Skin epidermis (tissue), 12 donors: ENCODE results near the gene ZNF407.

Experiments used
- H3K27ac ChIP-seq, 21 experiments: fragments of 200-600 bp; sonication (generic) in 11 of 21; one replicate each; pipeline ENCODE4 v1.5.0; 2020; ENCODE audit warnings: mild to moderate bottlenecking in 3 of 21, inconsistent platforms in 2 of 21, moderate library complexity in 2 of 21
- H3K4me3 ChIP-seq, 7 experiments: fragments of 200-600 bp; sonication (generic) in 2 of 7; one replicate each; pipeline ENCODE4 v1.5.0; 2020; ENCODE audit warnings: inconsistent platforms in 2 of 7, mild to moderate bottlenecking in 2 of 7, moderate library complexity in 1 of 7

Gene ZNF407

DNA sequence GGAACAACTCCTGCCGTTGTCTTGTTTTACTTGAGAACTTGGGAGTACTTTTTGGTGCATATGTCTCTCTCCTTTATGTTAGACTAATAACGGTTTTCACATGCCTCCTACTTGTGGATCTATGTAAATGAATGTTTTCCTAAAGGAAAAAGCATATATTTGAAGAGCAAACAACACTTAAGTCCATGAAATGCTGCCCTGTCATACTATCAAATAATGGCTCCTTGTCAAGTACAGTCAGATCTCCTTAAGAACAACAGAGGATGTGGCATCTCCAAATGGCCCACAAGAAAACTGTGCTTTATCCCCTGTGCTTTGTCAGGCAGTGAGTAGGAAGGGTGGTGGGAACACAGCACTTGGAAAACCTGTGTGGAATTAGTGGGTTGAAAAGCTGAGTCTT lies 413.0 kb downstream of the ZNF407 start:
- Histone ChIP-seq H3K27ac (no peak overlapping the region), H3K4me3 (no peak overlapping the region)

GRCh38 chr18:75016025-75016717 lies 418.5 kb downstream of the ZNF407 start:
- Histone ChIP-seq H3K4me3 (no peak overlapping the region), H3K27ac (no peak overlapping the region)

- H3K4me3 ChIP-seq: no peak overlapping the region
- no peak overlapping the region for H3K27ac ChIP-seq
Observed at GRCh38 chr18:75023473-75023872, 425.8 kb downstream of the ZNF407 start.

GRCh38 chr18:75024871-75025270 lies 427.2 kb downstream of the ZNF407 start:
- no peak overlapping the region for H3K27ac ChIP-seq
- no peak overlapping the region for H3K4me3 ChIP-seq

- H3K27ac ChIP-seq: no peak overlapping the region
- H3K4me3 ChIP-seq: no peak overlapping the region
Observed at GRCh38 chr18:75025573-75025972, 427.9 kb downstream of the ZNF407 start.

- no peak overlapping the region for H3K4me3 ChIP-seq
- no peak overlapping the region for H3K27ac ChIP-seq
Observed at GRCh38 chr18:75029481-75029880, 431.8 kb downstream of the ZNF407 start.

- H3K4me3 ChIP-seq: no peak overlapping the region
Observed at GRCh38 chr18:75031717-75032317, 434.1 kb downstream of the ZNF407 start.

DNA sequence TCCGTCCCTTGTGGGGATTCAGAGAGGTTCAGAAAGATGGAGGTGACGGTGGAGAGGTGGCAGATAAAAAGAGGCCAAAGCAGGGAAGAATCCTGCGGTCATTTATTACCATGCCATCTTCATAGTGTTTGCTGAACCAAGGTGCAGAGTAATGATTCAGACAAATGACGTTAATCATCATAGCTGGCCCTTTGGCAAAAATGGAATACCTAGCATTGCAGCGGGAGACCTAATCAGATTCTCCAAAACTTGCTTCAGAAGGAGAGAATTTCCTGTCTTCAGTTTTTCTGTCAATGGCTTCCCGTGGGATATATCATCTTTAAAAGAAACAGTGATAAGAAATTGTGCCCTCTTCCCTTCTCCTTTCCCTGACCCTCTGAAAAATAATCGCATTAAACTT lies 435.8 kb downstream of the ZNF407 start:
- no peak overlapping the region for H3K27ac ChIP-seq
- no peak overlapping the region for H3K4me3 ChIP-seq

More at GRCh38 chr18:75031717-75032317, 434.1 kb downstream of the ZNF407 start:
- H3K27ac ChIP-seq: no peak overlapping the region

- no peak overlapping the region for H3K4me3 ChIP-seq
- no peak overlapping the region for H3K27ac ChIP-seq
Observed at GRCh38 chr18:75034937-75035336, 437.3 kb downstream of the ZNF407 start.

- H3K27ac ChIP-seq: no peak overlapping the region
Observed at GRCh38 chr18:75035928-75036327, 438.3 kb downstream of the ZNF407 start.

DNA sequence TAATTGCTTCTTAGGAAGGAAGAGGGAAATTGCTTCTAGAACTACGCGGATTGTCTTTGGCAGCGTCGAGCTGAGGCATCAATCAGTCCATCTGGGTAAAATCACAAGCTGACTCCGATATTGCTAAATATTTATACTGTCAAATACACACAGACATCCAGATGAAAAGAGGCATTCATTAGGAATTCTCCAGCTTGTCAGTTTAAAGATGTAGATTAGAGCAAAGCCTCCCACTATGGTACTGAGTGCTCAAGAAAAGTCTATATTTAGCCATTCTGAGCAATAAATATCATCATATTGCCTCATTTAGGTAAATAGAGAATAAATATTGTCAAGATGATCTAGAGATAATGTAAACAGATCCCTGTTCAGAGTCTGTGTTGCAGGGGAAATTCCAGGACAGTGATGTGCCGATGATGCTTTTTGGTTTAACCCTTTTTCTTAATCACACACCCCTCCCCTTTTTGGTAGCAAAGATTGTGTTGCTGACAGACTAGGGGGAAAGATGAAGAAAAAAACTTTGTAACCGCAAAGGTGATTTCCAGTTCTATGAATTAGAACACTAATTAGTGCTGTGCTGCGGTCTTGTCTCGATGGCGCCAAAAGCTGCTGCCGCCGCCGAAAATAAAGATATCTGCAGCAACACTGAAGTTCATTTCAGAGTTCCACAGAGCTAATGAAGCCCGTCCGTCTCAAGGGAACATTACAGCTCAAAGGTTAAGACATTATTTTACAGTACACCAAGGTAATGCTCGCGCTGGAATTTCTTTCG lies 439.4 kb downstream of the ZNF407 start:
- Histone ChIP-seq H3K4me3 (no peak overlapping the region), H3K27ac (no peak overlapping the region)

More at GRCh38 chr18:75035928-75036327, 438.3 kb downstream of the ZNF407 start:
- H3K4me3 ChIP-seq: no peak overlapping the region

DNA sequence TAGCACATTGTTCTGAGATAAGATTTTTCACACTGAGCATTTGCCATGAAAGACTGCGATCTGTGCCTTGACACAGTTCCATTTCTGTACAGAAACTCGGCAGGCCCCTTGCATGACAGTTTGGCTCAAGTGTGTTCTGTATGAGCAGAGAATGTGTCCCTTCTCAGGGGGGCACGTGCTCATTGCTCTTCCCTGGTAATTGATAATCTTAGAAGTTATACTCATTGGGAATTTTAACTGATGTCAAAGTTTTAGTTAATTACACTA lies 440.0 kb downstream of the ZNF407 start:
- no peak overlapping the region for H3K4me3 ChIP-seq
- H3K27ac ChIP-seq: no peak overlapping the region

DNA sequence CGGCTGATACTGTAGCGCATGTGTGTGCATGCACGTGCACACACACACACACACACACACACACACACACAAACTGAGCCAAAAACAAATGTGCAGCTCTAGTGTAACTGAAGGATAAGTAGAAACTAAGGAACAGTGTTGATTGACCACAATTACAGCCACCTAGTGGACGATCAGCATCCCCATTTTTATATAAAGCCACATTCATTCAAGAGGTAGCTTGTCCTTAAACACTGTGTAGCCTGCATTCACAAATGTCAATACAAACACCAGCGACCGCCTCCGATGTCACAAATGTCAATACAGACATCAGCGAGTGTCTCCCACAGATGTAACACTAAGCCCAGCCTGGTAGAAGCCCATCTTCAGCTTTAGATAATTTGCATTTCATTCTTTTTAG lies 443.9 kb downstream of the ZNF407 start:
- no peak overlapping the region for H3K4me3 ChIP-seq
- no peak overlapping the region for H3K27ac ChIP-seq

DNA sequence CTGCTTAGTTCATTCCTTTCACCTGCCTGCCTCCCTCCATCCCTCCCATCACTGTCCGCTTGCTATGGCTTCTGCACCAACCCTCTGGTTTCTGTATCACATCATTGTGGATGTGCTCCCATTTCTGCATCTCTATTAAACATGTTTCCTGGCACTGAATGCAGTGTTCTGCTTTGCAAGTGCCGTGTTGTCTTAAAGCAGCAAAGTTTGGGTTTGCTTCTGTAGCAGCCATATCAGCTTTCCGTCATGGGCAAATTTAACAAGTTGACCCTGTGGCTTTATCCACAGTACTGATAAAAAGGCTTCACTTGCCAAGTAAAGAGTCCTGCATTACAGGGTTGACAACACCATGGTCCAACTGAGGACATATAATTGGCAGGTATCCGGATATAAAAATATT lies 445.8 kb downstream of the ZNF407 start:
- H3K4me3 ChIP-seq: no peak overlapping the region
- H3K27ac ChIP-seq: no peak overlapping the region

GRCh38 chr18:75044296-75044695 lies 446.6 kb downstream of the ZNF407 start:
- Histone ChIP-seq H3K4me3 (no peak overlapping the region), H3K27ac (no peak overlapping the region)

GRCh38 chr18:75044791-75045190 lies 447.1 kb downstream of the ZNF407 start:
- H3K4me3 ChIP-seq: no peak overlapping the region

DNA sequence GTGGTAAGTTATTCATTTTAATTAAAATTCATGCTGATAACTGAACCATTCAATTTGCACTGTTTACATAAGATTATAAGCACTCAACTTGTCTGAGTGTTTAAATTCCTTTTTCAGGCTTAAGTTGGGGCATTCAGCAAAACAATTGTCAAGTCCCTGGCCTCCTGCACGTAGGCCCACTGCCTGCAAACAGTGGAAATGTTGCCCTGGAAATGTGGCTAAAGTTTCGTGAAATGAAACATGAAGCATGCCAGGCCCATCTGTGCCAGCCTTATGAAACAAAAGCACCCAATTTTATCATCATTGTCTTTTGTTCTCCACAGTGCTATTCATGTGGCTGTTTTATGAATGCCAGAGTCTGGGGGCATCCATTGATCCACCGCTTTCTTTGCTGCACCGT lies 447.6 kb downstream of the ZNF407 start:
- Histone ChIP-seq H3K4me3 (no peak overlapping the region), H3K27ac (no peak overlapping the region)

More at GRCh38 chr18:75044791-75045190, 447.1 kb downstream of the ZNF407 start:
- no peak overlapping the region for H3K27ac ChIP-seq

GRCh38 chr18:75047240-75047961 lies 449.7 kb downstream of the ZNF407 start:
- Histone ChIP-seq H3K27ac (no peak overlapping the region), H3K4me3 (no peak overlapping the region)

GRCh38 chr18:75048776-75049454 lies 451.2 kb downstream of the ZNF407 start:
- Histone ChIP-seq H3K4me3 (no peak overlapping the region), H3K27ac (no peak overlapping the region)

- Histone ChIP-seq H3K27ac (no peak overlapping the region), H3K4me3 (no peak overlapping the region)
Observed at GRCh38 chr18:75049455-75049789, 451.8 kb downstream of the ZNF407 start.
